H1 (cell line): Measurements from ENCODE around the gene SYT17. TPM values are rescaled to one million over a fixed set of nuclear protein-coding genes. Genes with fewer than 3 reads are reported as not detected.

Experiments used
- CTCF ChIA-PET: fragments of 300-600 bp; sonication (Branson Sonifier 250); formaldehyde crosslinking; loops from one replicate; lab custom pipeline; 2021; ENCODE audit not compliant: partially characterized antibody; lab: Charles Lee
- POLR2A ChIA-PET: fragments of 300-600 bp; sonication (Branson Sonifier 250); formaldehyde crosslinking; loops from one replicate; lab custom pipeline; 2021; ENCODE audit warnings: inconsistent platforms; ENCODE audit not compliant: partially characterized antibody; lab: Charles Lee
- DNase-seq, 2 experiments: peaks; one replicate each; pipeline versions ENCODE4 v3.0.0 to v3.0.0-alpha.2; 2010 to 2022; ENCODE audit warnings: low spot score in 2 of 2, low read depth in 1 of 2, mixed read lengths in 1 of 2
- FAIRE-seq: peaks from 2 replicates; lab custom pipeline; 2011; peaks lifted over from hg19 to GRCh38; lab: Jason Lieb, UNC
- H2AFZ ChIP-seq: 2 replicates; pipeline ENCODE4 v1.8.1; 2012; ENCODE audit warnings: low read length, inconsistent platforms
- H2AK5ac ChIP-seq: 2 replicates; pipeline ENCODE4 v1.6.1; 2013; ENCODE audit warnings: low read depth, low read length
- H2BK120ac ChIP-seq: replicated peaks from 2 replicates; pipeline ENCODE3; 2013; ENCODE audit warnings: low read depth, low read length, inconsistent platforms
- H2BK12ac ChIP-seq: 2 replicates; pipeline ENCODE4 v1.6.1; 2013; ENCODE audit warnings: low read depth, low read length
- H2BK15ac ChIP-seq: 2 replicates; pipeline ENCODE4 v1.6.1; 2013; ENCODE audit warnings: low read length
- H2BK20ac ChIP-seq: 2 replicates; pipeline ENCODE4 v1.6.1; 2013; ENCODE audit warnings: low read length
- H2BK5ac ChIP-seq: 2 replicates; pipeline ENCODE4 v1.6.1; 2013; ENCODE audit warnings: low read depth, low read length
- H3K14ac ChIP-seq: 2 replicates; pipeline ENCODE4 v1.6.1; 2013; ENCODE audit warnings: inconsistent platforms; ENCODE audit not compliant: insufficient read length
- H3K18ac ChIP-seq: 2 replicates; pipeline ENCODE4 v1.6.1; 2013; ENCODE audit warnings: low read length; ENCODE audit errors: extremely low read depth
- H3K23ac ChIP-seq: 2 replicates; pipeline ENCODE4 v1.6.1; 2013; ENCODE audit warnings: inconsistent platforms; ENCODE audit not compliant: insufficient read length
- H3K23me2 ChIP-seq: 2 replicates; pipeline ENCODE4 v1.6.1; 2013; ENCODE audit warnings: low read depth, low read length
- H3K27ac ChIP-seq: 2 replicates; pipeline ENCODE4 v1.6.1; 2011; ENCODE audit warnings: low read depth, low read length, inconsistent platforms
- H3K27me3 ChIP-seq, 4 experiments: replicated peaks in 1 of 4; 1 replicate in 1 of 4; 2 replicates in 3 of 4; pipeline versions ENCODE4 v1.6.1 to v1.8.1; 2011 to 2013; ENCODE audit warnings: low read length in 3 of 4, mild to moderate bottlenecking in 3 of 4, inconsistent platforms in 2 of 4, mixed read lengths in 2 of 4, moderate library complexity in 1 of 4; ENCODE audit not compliant: control insufficient read depth in 3 of 4, insufficient read depth in 3 of 4; ENCODE audit errors: extremely low read depth in 1 of 4
- H3K36me3 ChIP-seq, 4 experiments: 2 replicates each; pipeline versions ENCODE4 v1.6.1 to v1.8.1; 2011 to 2013; ENCODE audit warnings: mild to moderate bottlenecking in 4 of 4, low read length in 3 of 4, moderate library complexity in 2 of 4, control low read depth in 1 of 4, inconsistent platforms in 1 of 4; ENCODE audit not compliant: insufficient read depth in 4 of 4, control insufficient read depth in 2 of 4
- H3K4ac ChIP-seq: replicated peaks from 2 replicates; pipeline ENCODE3; 2013; ENCODE audit warnings: low read length, low read depth, mixed read lengths, inconsistent platforms; ENCODE audit not compliant: insufficient read length
- H3K4me1 ChIP-seq, 4 experiments: replicated peaks in 1 of 4; 1 replicate in 1 of 4; 2 replicates in 3 of 4; pipeline versions ENCODE4 v1.6.1 to v1.8.1; 2011 to 2013; ENCODE audit warnings: low read length in 3 of 4, inconsistent platforms in 2 of 4, mixed read lengths in 1 of 4; ENCODE audit not compliant: insufficient read depth in 4 of 4, control insufficient read depth in 3 of 4
- H3K4me2 ChIP-seq, 2 experiments: 2 replicates each; pipeline versions ENCODE4 v1.6.1 to v1.8.1; 2011 to 2013; ENCODE audit warnings: low read depth in 2 of 2, low read length in 2 of 2, control low read depth in 1 of 2, inconsistent platforms in 1 of 2, mild to moderate bottlenecking in 1 of 2; ENCODE audit not compliant: insufficient read depth in 1 of 2
- H3K4me3 ChIP-seq, 4 experiments: fragments of 200-600, 300-600 bp in 1 of 4; sonication (generic), shearing (Covaris generic), sonication (Bioruptor Twin) in 1 of 4; 2 replicates each; pipeline versions ENCODE4 v1.5.1 to v1.8.1; 2011 to 2016; ENCODE audit warnings: low read length in 4 of 4, low read depth in 3 of 4, control low read depth in 2 of 4, inconsistent platforms in 2 of 4, mild to moderate bottlenecking in 2 of 4, mixed read lengths in 1 of 4, moderate library complexity in 1 of 4; ENCODE audit not compliant: insufficient read depth in 2 of 4; ENCODE audit errors: extremely low read depth in 1 of 4
- H3K56ac ChIP-seq: replicated peaks from 2 replicates; pipeline ENCODE3; 2013; ENCODE audit warnings: low read depth, mild to moderate bottlenecking, mixed read lengths, low read length, inconsistent platforms; ENCODE audit not compliant: insufficient read length
- H3K79me1 ChIP-seq: 2 replicates; pipeline ENCODE4 v1.6.1; 2013; ENCODE audit warnings: low read depth, low read length, control low read depth
- H3K79me2 ChIP-seq, 2 experiments: 2 replicates each; pipeline versions ENCODE4 v1.6.1 to v1.8.1; 2012 to 2013; ENCODE audit warnings: low read length in 2 of 2, mild to moderate bottlenecking in 2 of 2, inconsistent platforms in 1 of 2; ENCODE audit not compliant: insufficient read depth in 2 of 2, control insufficient read depth in 1 of 2
- H3K9ac ChIP-seq, 4 experiments: replicated peaks in 1 of 4; 1 replicate in 1 of 4; 2 replicates in 3 of 4; pipeline versions ENCODE4 v1.6.1 to v1.8.1; 2011 to 2013; ENCODE audit warnings: low read depth in 3 of 4, low read length in 3 of 4, control low read depth in 2 of 4, mild to moderate bottlenecking in 2 of 4, moderate library complexity in 2 of 4, inconsistent platforms in 1 of 4; ENCODE audit errors: extremely low read depth in 1 of 4
- H3K9me3 ChIP-seq, 2 experiments: 2 replicates each; pipeline versions ENCODE4 v1.6.1 to v1.8.1; 2012 to 2013; ENCODE audit warnings: mild to moderate bottlenecking in 2 of 2, moderate library complexity in 2 of 2, control low read depth in 1 of 2, inconsistent platforms in 1 of 2, low read depth in 1 of 2, low read length in 1 of 2, mixed read lengths in 1 of 2; ENCODE audit not compliant: insufficient read depth in 2 of 2
- H4K20me1 ChIP-seq, 2 experiments: replicated peaks in 1 of 2; 2 replicates each; pipeline versions ENCODE3 to v1.8.1; 2011 to 2013; ENCODE audit warnings: inconsistent platforms in 2 of 2, low read length in 2 of 2, mild to moderate bottlenecking in 1 of 2; ENCODE audit not compliant: insufficient read depth in 2 of 2, control insufficient read depth in 1 of 2
- H4K5ac ChIP-seq: 2 replicates; pipeline ENCODE4 v1.6.1; 2013; ENCODE audit warnings: low read length, low read depth, mixed read lengths, inconsistent platforms; ENCODE audit not compliant: insufficient read length
- H4K8ac ChIP-seq: 2 replicates; pipeline ENCODE4 v1.8.0; 2013; ENCODE audit warnings: mild to moderate bottlenecking, moderate library complexity, low read length, inconsistent platforms; ENCODE audit not compliant: insufficient read depth; ENCODE audit errors: extremely low read depth
- H4K91ac ChIP-seq: replicated peaks from 2 replicates; pipeline ENCODE3; 2013; ENCODE audit warnings: low read length, mixed read lengths, inconsistent platforms; ENCODE audit not compliant: insufficient read length
- CHD2 ChIP-seq: IDR thresholded peaks from 2 replicates; pipeline ENCODE4 v1.6.1; 2012; ENCODE audit warnings: low read length, improper control_type of control experiment
- EP300 ChIP-seq, 2 experiments: IDR thresholded peaks; 1 replicate in 1 of 2; 2 replicates in 1 of 2; pipeline ENCODE4 v1.6.1; 2011 to 2012; ENCODE audit warnings: low read depth in 2 of 2, low read length in 2 of 2, mild to moderate bottlenecking in 2 of 2, borderline replicate concordance in 1 of 2, inconsistent platforms in 1 of 2, moderate library complexity in 1 of 2
- FOSL1 ChIP-seq: IDR thresholded peaks from 2 replicates; pipeline ENCODE4 v1.6.1; 2011; ENCODE audit warnings: mild to moderate bottlenecking, low read depth, low read length, moderate library complexity; ENCODE audit not compliant: insufficient read depth
- GTF2F1 ChIP-seq: IDR thresholded peaks from 2 replicates; pipeline ENCODE4 v1.6.1; 2012; ENCODE audit warnings: low read depth, low read length, improper control_type of control experiment, borderline replicate concordance
- HDAC6 ChIP-seq: IDR thresholded peaks from one replicate; pipeline ENCODE4 v1.7.1; 2012; ENCODE audit warnings: low read depth, mild to moderate bottlenecking, inconsistent platforms, low read length, moderate library complexity
- JUND ChIP-seq: IDR thresholded peaks from 2 replicates; pipeline ENCODE4 v1.6.1; 2011; ENCODE audit warnings: mild to moderate bottlenecking, improper control_type of control experiment, low read length
- POLR2A ChIP-seq, 2 experiments: IDR thresholded peaks; 1 replicate in 1 of 2; 2 replicates in 1 of 2; pipeline ENCODE4 v1.6.1; 2011; ENCODE audit warnings: low read depth in 2 of 2, low read length in 2 of 2, mild to moderate bottlenecking in 2 of 2; ENCODE audit errors: control extremely low read depth in 1 of 2
- SIRT6 ChIP-seq: IDR thresholded peaks from one replicate; pipeline ENCODE4 v1.7.1; 2012; ENCODE audit warnings: low read length, inconsistent platforms
- TEAD4 ChIP-seq: IDR thresholded peaks from 2 replicates; pipeline ENCODE4 v1.6.1; 2012; ENCODE audit warnings: low read depth, low read length, inconsistent platforms, mixed read lengths
- WGBS, 2 experiments: shearing (Covaris generic) in 1 of 2; methylation state at CpG; one replicate each; pipeline versions ENCODE4 v1.1.6 to v1.1.7; 2013 to 2015; ENCODE audit warnings: low lambda C conversion rate in 2 of 2, mixed read lengths in 2 of 2, inconsistent platforms in 1 of 2, low coverage in 1 of 2, missing lambda C conversion rate in 1 of 2; ENCODE audit not compliant: insufficient replicate concordance in 2 of 2, insufficient coverage in 1 of 2, insufficient read length in 1 of 2; ENCODE audit errors: extremely low coverage in 1 of 2, missing lambda C conversion rate in 1 of 2; 5-methylcytosine and 5-hydroxymethylcytosine counted together
- polyA plus RNA-seq, 7 experiments: library from polyadenylated mRNA; depleted of rRNA in 3 of 7; stranded (reverse) in 5 of 7; unstranded in 2 of 7; fragments of >200 nt in 5 of 7; fragments of 200-250 nt in 2 of 7; gene quantifications; 1 replicate in 5 of 7; 2 replicates in 1 of 7; 4 replicates in 1 of 7; pipeline versions ENCODE4 v1.2.1 to v1.2.3, GENCODE V29; 2011 to 2013; ENCODE audit warnings: missing spikeins in 2 of 7, mixed read lengths in 2 of 7
- total RNA-seq: library from RNA; stranded (reverse); fragmentation: NEBNext Ultra II Directional; extraction: Animal tissue kit (Norgen Biotek cat#: 25700); gene quantifications from 2 replicates; pipeline ENCODE4 v1.2.1, GENCODE V29; 2021

Gene SYT17
- total and polyA plus RNA-seq, 2 of the 8 experiments (the other 6 are each of a cell fraction or from before 2014, with no cell fraction given): 5.8 to 18.1 TPM

GRCh38 chr16:19210968-19211367 lies 42.9 kb downstream of the SYT17 start:
- Histone ChIP-seq H2BK12ac (peak overlapping the region; percentile 88; the same call in 1 of the 2 replicates), H3K4me3 (no peak overlapping the region), H2BK120ac (no peak overlapping the region), H3K4me2 (no peak overlapping the region), H2AK5ac (no peak overlapping the region), H3K79me1 (no peaks in the 10 kb centered on the region), H3K79me2 (no peaks in the 10 kb centered on the region), H3K36me3 (no peaks in the 10 kb centered on the region), H3K9ac (no peak overlapping the region), H3K27ac (no peak overlapping the region), H2BK5ac (no peak overlapping the region), H3K18ac (no peak overlapping the region), H4K91ac (peak overlapping the region; percentile 46), H4K5ac (no peak overlapping the region), H3K23me2 (peaks cover 3% of the 10 kb centered on the region; the same call in 1 of the 2 replicates), H3K4ac (peak overlapping the region; percentile 60), H4K20me1 (no peaks in the 10 kb centered on the region), H2AFZ (no peak overlapping the region), H3K56ac (no peak overlapping the region), H4K8ac (0 out of 2 replicates have a peak overlapping the region, but pooled peaks have one; percentile 14), H2BK20ac (no peak overlapping the region), H3K9me3 (0 out of 4 replicates have a peak, but pooled peaks cover 0 to 4% of the 10 kb centered on the region in 2 experiments), H3K14ac (no peak overlapping the region), H3K23ac (no peak overlapping the region), H3K4me1 (peaks cover 0 to 5% (median 0%) of the 10 kb centered on the region in 4 experiments; a peak in 3 of 7 replicates), H3K27me3 (no peaks in the 10 kb centered on the region), H2BK15ac (no peak overlapping the region)
- 88% methylated on average over 12 of the region's 12 CpGs; no CpG with 5 or more reads in 1 of the 2 experiments for whole genome bisulfite sequencing, 2 experiments
- DNase-seq (no peak), FAIRE-seq (no peak)
- ChIA-PET POLR2A (no interaction called here), CTCF (interaction anchor here (1.1 to 1.5 kb wide), 4 partner anchors 13 to 165 kb away, joined by 3 to 6 read pairs (median 4); no protein-coding TSS in a partner anchor)
- TF ChIP-seq HDAC6: no peak
- TF ChIP-seq POLR2A (IDR thresholded peaks at IDR 0.05; ENCODE audit: control extremely low read depth in 1 of 2, low read depth in 2 of 2, low read length in 2 of 2): no peak
- TF ChIP-seq JUND: no peak
- no peak for TF ChIP-seq CHD2
- TF ChIP-seq TEAD4: no peak
- TF ChIP-seq FOSL1: no peak
- TF ChIP-seq GTF2F1: no peak
- no peak for TF ChIP-seq EP300 (IDR thresholded peaks at IDR 0.05; ENCODE audit: borderline replicate concordance in 1 of 2, low read depth in 2 of 2, low read length in 2 of 2)
- no peak for TF ChIP-seq SIRT6
